Retina (tissue), 1 donor: ENCODE data around the gene PTPRG.
A peak's percentile ranks its signal among the peaks of the same experiment; 100 is the strongest.
"Not testable (repeated sequence)": the region's sequence is repeated elsewhere in the genome, so short reads cannot be mapped to it uniquely, and the experiment has no call there.

Source experiments
- DNase-seq: peaks from one replicate; pipeline ENCODE4 v3.0.0-alpha.2; 2016

The PTPRG gene

GRCh38 chr3:61808526-61808925 lies 247.2 kb downstream of the PTPRG start:
- DNase-seq, result no peak

GRCh38 chr3:61808999-61809398 lies 247.6 kb downstream of the PTPRG start:
- no peak for DNase-seq

GRCh38 chr3:61809879-61810278 lies 248.5 kb downstream of the PTPRG start:
- no peak for DNase-seq

- DNase-seq, result no peak
These were observed 249.7 kb downstream of the PTPRG start for GRCh38 chr3:61810953-61811497.

- DNase-seq, result no peak
These were observed 250.3 kb downstream of the PTPRG start for GRCh38 chr3:61811652-61812051.

- no peak for DNase-seq
These were observed 250.7 kb downstream of the PTPRG start for GRCh38 chr3:61812085-61812484.

GRCh38 chr3:61812517-61812916 lies 251.1 kb downstream of the PTPRG start:
- DNase-seq, result no peak

- DNase-seq, result no peak
These were observed 252.3 kb downstream of the PTPRG start for GRCh38 chr3:61813636-61814035.

- no peak for DNase-seq
These were observed 253.3 kb downstream of the PTPRG start for GRCh38 chr3:61814674-61815073.

- not testable (repeated sequence) for DNase-seq
These were observed 254.9 kb downstream of the PTPRG start for GRCh38 chr3:61816304-61816703.

GRCh38 chr3:61819861-61820260 lies 258.5 kb downstream of the PTPRG start:
- DNase-seq, result no peak

GRCh38 chr3:61820306-61820992 lies 259.1 kb downstream of the PTPRG start:
- DNase-seq, result no peak

- DNase-seq, result no peak
These were observed 260.5 kb downstream of the PTPRG start for GRCh38 chr3:61821823-61822251.

- no peak for DNase-seq
These were observed 261.2 kb downstream of the PTPRG start for GRCh38 chr3:61822588-61822987.

- no peak for DNase-seq
These were observed 263.3 kb downstream of the PTPRG start for GRCh38 chr3:61824553-61825135.

GRCh38 chr3:61826161-61826560 lies 264.8 kb downstream of the PTPRG start:
- peak; percentile 77 for DNase-seq

GRCh38 chr3:61828184-61828874 lies 267.0 kb downstream of the PTPRG start:
- DNase-seq, result no peak

GRCh38 chr3:61828880-61829721 lies 267.7 kb downstream of the PTPRG start:
- peak; percentile 47 for DNase-seq

GRCh38 chr3:61829722-61830350 lies 268.5 kb downstream of the PTPRG start:
- no peak for DNase-seq

GRCh38 chr3:61831973-61832372 lies 270.6 kb downstream of the PTPRG start:
- DNase-seq, result no peak

- DNase-seq, result no peak
These were observed 271.2 kb downstream of the PTPRG start for GRCh38 chr3:61832375-61833229.
